IPS-20b (cell line): ENCODE results near the gene APH1B.
A peak's percentile ranks its signal among the peaks of the same experiment; 100 is the strongest.
"Not testable (repeated sequence)": the region's sequence is repeated elsewhere in the genome, so short reads cannot be mapped to it uniquely, and the experiment has no call there.

ENCODE experiments used
- H3K27ac ChIP-seq: one replicate; pipeline ENCODE4 v1.5.1; 2013; ENCODE audit warnings: low read length
- H3K27me3 ChIP-seq: 2 replicates; pipeline ENCODE4 v1.6.1; 2013; ENCODE audit warnings: mild to moderate bottlenecking, low read length, inconsistent platforms; ENCODE audit not compliant: insufficient read depth
- H3K36me3 ChIP-seq: 2 replicates; pipeline ENCODE4 v1.6.1; 2013; ENCODE audit warnings: low read depth, mild to moderate bottlenecking, inconsistent platforms, low read length, moderate library complexity; ENCODE audit not compliant: insufficient read depth
- H3K4me1 ChIP-seq: 2 replicates; pipeline ENCODE4 v1.6.1; 2013; ENCODE audit warnings: mild to moderate bottlenecking, control low read depth, inconsistent platforms, low read length, moderate library complexity; ENCODE audit not compliant: insufficient read depth
- H3K4me3 ChIP-seq: 2 replicates; pipeline ENCODE4 v1.5.1; 2013; ENCODE audit warnings: mild to moderate bottlenecking, low read length, inconsistent platforms
- H3K9ac ChIP-seq: 2 replicates; pipeline ENCODE4 v1.6.1; 2013; ENCODE audit warnings: low read depth, mild to moderate bottlenecking, inconsistent platforms, low read length, moderate library complexity
- H3K9me3 ChIP-seq: 2 replicates; pipeline ENCODE4 v1.6.1; 2013; ENCODE audit warnings: mild to moderate bottlenecking, low read depth, low read length, inconsistent platforms; ENCODE audit not compliant: insufficient read depth

APH1B gene

DNA sequence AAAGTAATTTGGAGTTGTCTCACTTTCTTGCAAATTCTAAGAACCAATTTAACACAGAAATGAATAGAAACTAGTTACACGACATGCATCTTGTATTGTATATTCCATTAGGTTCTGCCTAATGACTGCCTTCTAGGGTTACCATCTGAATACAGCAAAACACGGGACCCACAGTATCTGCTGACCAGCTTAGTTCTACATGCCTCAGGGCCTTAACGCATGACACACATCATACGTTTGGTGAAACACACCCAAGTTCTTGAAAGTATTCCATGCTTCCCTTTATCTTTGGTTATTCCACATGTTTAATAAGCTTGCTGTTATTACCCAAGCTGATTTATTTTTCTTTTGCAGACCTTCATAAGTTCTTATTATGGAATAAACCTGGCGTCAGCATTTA is 27.9 kb downstream of the APH1B start:
- peaks cover 38% of the 10 kb centered on the region for H3K36me3 ChIP-seq
- no peak overlapping the region for H3K27ac ChIP-seq
- H3K27me3 ChIP-seq = no peaks in the 10 kb centered on the region
- H3K4me1 ChIP-seq = no peaks in the 10 kb centered on the region
- no peaks in the 10 kb centered on the region for H3K9me3 ChIP-seq
- no peak overlapping the region for H3K9ac ChIP-seq
- H3K4me3 ChIP-seq = no peak overlapping the region

- Histone ChIP-seq H3K27ac (no peak overlapping the region), H3K9ac (no peak overlapping the region), H3K36me3 (peaks cover 38% of the 10 kb centered on the region), H3K27me3 (no peaks in the 10 kb centered on the region), H3K4me1 (0 out of 2 replicates have a peak, but pooled peaks cover 2% of the 10 kb centered on the region), H3K9me3 (no peaks in the 10 kb centered on the region), H3K4me3 (no peak overlapping the region)
Measured at GRCh38 chr15:63306492-63307073, 29.2 kb downstream of the APH1B start.

GRCh38 chr15:63308491-63308890 is 31.1 kb downstream of the APH1B start:
- no peak overlapping the region for H3K4me3 ChIP-seq
- H3K36me3 ChIP-seq = peaks cover 24% of the 10 kb centered on the region
- no peak overlapping the region for H3K27ac ChIP-seq
- H3K9ac ChIP-seq = no peak overlapping the region
- H3K9me3 ChIP-seq = no peaks in the 10 kb centered on the region
- no peaks in the 10 kb centered on the region for H3K27me3 ChIP-seq
- H3K4me1 ChIP-seq = peaks cover 16% of the 10 kb centered on the region

DNA sequence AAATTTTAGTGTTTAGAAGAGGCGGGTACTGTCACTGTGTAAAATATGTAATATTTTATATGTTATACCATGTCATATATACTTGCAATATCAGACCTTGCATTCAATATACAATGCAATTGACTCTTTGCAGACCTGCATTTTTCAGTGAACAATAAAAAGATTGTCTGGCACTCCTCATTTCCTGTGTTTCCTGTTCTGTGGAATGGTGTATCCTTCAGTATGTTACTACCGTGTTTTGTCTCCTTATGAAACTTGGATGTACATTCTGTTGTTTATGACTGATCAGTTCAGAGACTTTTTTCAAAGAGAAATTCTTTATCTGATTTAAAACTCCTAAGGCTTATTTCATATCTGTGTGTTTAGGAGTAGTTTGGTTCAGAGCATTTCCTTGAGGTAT is 31.5 kb downstream of the APH1B start:
- no peak overlapping the region for H3K27ac ChIP-seq
- H3K4me1 ChIP-seq = peaks cover 19% of the 10 kb centered on the region
- no peaks in the 10 kb centered on the region for H3K27me3 ChIP-seq
- H3K4me3 ChIP-seq = no peak overlapping the region
- H3K36me3 ChIP-seq = peaks cover 20% of the 10 kb centered on the region
- no peak overlapping the region for H3K9ac ChIP-seq
- no peaks in the 10 kb centered on the region for H3K9me3 ChIP-seq

DNA sequence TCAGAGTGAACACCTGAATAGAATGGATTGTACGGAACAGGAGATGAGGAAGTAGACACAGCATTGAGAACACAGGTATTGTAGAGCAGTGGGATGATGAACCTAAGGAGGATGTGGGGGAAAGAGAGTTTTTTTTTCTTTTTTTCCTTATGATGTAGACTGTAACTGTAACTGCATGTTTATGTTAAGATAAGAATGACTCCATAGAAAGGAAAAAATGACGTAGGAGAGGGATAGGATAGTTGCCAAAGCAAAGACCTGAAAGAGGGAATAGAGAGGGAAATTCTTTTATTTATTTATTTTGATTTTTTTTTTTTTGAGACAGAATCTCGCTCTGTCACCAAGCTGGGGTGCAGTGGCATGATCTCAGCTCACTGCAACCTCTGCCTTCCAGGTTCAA is 33.2 kb downstream of the APH1B start:
- Histone ChIP-seq H3K27ac (no peak overlapping the region), H3K9ac (no peak overlapping the region), H3K36me3 (peaks cover 13% of the 10 kb centered on the region), H3K27me3 (no peaks in the 10 kb centered on the region), H3K4me3 (no peak overlapping the region), H3K9me3 (no peaks in the 10 kb centered on the region), H3K4me1 (peaks cover 33% of the 10 kb centered on the region)

GRCh38 chr15:63312286-63312685 is 34.9 kb downstream of the APH1B start:
- no peaks in the 10 kb centered on the region for H3K36me3 ChIP-seq
- H3K4me1 ChIP-seq = peaks cover 42% of the 10 kb centered on the region
- no peak overlapping the region for H3K9ac ChIP-seq
- no peaks in the 10 kb centered on the region for H3K27me3 ChIP-seq
- peak overlapping the region; percentile 40 for H3K4me3 ChIP-seq
- no peaks in the 10 kb centered on the region for H3K9me3 ChIP-seq
- H3K27ac ChIP-seq = no peak overlapping the region

DNA sequence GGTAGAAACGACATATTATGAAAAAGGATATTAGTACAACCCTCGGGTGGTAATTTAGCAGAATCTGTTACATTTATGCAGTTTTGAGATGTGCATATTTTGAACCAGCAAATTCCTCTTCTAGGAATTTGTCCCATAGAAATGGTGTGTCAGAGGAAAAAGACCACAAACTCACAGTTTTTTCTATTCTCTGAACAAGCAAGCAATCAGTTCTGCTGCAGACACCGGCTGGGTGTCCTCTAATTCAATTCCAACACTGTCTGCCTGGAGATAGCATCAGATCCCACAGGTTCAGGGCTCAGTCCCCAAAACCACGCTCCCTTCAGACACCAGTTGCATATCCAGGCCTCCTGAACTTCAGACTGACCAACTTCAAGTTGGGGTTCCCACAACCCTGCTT is 36.4 kb downstream of the APH1B start:
- no peaks in the 10 kb centered on the region for H3K27me3 ChIP-seq
- no peaks in the 10 kb centered on the region for H3K36me3 ChIP-seq
- H3K27ac ChIP-seq = no peak overlapping the region
- H3K9ac ChIP-seq = no peak overlapping the region
- H3K4me1 ChIP-seq = peaks cover 42% of the 10 kb centered on the region
- no peak overlapping the region for H3K4me3 ChIP-seq
- H3K9me3 ChIP-seq = no peaks in the 10 kb centered on the region

DNA sequence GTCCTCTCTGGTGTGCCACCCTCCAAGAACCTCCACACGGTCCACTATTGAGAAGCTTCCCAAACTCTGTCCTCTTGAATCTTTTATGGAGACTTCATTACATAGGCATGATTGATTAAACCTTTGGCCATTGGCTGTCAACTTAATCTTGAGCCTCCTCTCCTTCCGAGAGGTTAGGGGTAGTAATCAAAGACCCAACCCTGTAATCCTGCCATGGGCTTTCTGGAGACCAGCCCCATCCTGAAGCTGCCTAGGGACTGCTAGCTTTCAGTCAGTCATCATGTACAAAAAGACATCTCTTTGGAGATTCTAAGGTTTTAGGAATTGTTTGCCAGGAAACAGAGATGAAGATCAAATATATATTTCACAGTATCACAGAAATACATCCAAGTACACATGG is 37.0 kb downstream of the APH1B start:
- H3K9ac ChIP-seq = no peak overlapping the region
- no peak overlapping the region for H3K27ac ChIP-seq
- H3K27me3 ChIP-seq = no peaks in the 10 kb centered on the region
- no peaks in the 10 kb centered on the region for H3K36me3 ChIP-seq
- H3K4me3 ChIP-seq = no peak overlapping the region
- no peaks in the 10 kb centered on the region for H3K9me3 ChIP-seq
- H3K4me1 ChIP-seq = peaks cover 42% of the 10 kb centered on the region

DNA sequence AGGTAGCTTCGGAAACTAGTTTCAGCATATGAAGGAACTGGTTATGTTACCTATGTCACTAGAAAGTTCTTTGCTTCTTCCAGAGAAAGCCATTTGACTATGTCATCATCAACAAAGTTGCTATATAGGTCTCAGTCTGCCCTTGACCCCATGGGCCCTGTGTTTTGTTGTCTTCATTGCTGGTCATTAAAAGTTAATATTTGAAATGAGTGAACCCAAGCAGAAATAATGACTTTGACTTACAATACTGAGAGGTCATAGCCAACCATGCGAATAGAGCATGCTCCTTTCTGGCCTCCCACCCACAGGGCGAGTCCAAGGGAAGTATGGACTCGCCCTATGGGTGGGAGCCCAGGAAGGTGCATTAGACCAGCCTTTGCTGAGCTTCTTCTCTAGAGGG is 40.9 kb downstream of the APH1B start:
- Histone ChIP-seq H3K36me3 (no peaks in the 10 kb centered on the region), H3K9me3 (no peaks in the 10 kb centered on the region), H3K4me1 (peaks cover 29% of the 10 kb centered on the region), H3K4me3 (no peak overlapping the region), H3K27ac (no peak overlapping the region), H3K27me3 (no peaks in the 10 kb centered on the region), H3K9ac (no peak overlapping the region)

DNA sequence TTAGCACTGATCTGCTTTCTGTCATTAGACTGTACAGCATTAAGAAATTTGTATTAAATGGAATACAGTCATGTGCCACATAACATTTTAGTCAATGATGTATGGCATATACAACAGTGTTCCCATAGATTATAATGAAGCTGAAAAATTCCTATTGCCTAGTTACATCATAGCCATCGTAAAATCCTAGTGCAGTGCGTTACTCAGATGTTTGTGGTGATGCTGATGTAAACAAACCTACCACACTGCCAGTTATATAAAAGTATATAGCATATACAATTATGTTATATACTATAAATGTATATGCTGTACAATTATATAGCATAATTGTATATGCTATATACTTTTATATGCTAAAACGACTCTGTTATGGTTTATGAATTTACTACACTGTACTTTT is 41.7 kb downstream of the APH1B start:
- Histone ChIP-seq H3K4me1 (peaks cover 24% of the 10 kb centered on the region), H3K27me3 (no peaks in the 10 kb centered on the region), H3K9ac (no peak overlapping the region), H3K4me3 (no peak overlapping the region), H3K36me3 (no peaks in the 10 kb centered on the region), H3K9me3 (no peaks in the 10 kb centered on the region), H3K27ac (no peak overlapping the region)

DNA sequence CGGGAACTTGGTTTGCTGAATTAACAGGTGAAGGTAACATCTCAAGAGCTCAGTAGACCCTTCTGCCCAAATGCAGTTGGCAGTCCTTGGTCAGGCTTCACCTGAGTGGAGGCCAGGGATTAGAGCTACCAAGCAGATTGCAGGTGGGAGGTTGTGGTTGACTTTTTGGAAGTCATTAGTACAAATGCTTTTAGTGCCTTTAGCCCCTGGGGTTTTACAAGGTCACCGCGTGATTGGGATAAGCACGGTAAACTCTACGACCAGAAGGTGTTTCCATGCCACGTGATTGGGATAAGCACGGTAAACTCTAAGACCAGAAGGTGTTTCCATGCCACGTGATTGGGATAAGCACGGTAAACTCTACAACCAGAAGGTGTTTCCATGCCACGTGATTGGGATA is 43.0 kb downstream of the APH1B start:
- not testable (repeated sequence) for H3K9ac ChIP-seq, H3K27ac ChIP-seq, H3K27me3 ChIP-seq, H3K36me3 ChIP-seq, H3K4me3 ChIP-seq, H3K9me3 ChIP-seq
- H3K4me1 ChIP-seq = peaks cover 12% of the 10 kb centered on the region

DNA sequence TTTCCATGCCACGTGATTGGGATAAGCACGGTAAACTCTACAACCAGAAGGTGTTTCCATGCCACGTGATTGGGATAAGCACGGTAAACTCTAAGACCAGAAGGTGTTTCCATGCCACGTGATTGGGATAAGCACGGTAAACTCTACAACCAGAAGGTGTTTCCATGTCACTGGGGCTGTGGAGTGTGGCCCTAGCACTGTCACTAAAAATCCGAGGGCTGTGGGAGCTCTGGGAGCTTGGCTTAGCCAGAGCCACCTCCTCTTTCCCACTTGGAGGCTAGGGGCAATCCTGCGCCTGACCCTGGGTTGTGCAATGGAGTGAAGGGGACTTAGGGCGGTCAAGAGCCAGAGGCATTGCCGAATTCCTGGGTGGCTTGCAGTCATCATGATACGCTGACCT is 43.6 kb downstream of the APH1B start:
- not testable (repeated sequence) for H3K27ac ChIP-seq, H3K9ac ChIP-seq, H3K4me1 ChIP-seq, H3K9me3 ChIP-seq, H3K36me3 ChIP-seq, H3K27me3 ChIP-seq, H3K4me3 ChIP-seq

GRCh38 chr15:63321462-63321861 is 44.1 kb downstream of the APH1B start:
- H3K4me3 ChIP-seq = no peak overlapping the region

More at GRCh38 chr15:63321462-63321861, 44.1 kb downstream of the APH1B start:
- no peak overlapping the region for H3K27ac ChIP-seq
- H3K4me1 ChIP-seq = peaks cover 4% of the 10 kb centered on the region; the same call in 1 of the 2 replicates
- no peaks in the 10 kb centered on the region for H3K9me3 ChIP-seq
- no peak overlapping the region for H3K9ac ChIP-seq
- H3K27me3 ChIP-seq = no peaks in the 10 kb centered on the region
- H3K36me3 ChIP-seq = no peaks in the 10 kb centered on the region
